DMS 273 treated with DMSO at 0.1 percent for 48 hours (cell line): ENCODE data around the gene PEX16.

Experiments used
- DNase-seq: peaks from one replicate; lab custom pipeline; 2025; lab: John Stamatoyannopoulos, UW

The PEX16 gene

DNA sequence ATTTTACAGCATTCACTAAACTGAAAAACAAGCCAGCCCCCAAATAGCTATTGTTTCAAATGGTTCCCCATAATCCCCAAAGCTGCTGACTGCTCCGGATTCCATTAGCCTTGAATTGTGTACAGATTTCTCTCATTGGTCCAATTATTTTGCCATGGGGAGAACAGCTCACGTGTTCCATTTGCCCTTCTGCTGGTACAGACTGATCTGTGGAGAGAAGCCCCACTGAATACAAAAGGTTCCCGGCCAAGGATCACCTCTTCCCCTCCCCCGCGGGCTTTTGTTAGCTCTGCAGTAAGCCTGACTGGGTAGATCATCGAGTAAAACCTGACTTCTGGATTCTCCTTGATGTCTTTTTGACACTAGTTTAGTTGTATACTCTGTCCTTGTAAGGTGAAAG is 41.3 kb downstream of the PEX16 start:
- DNase-seq, result no peak

DNA sequence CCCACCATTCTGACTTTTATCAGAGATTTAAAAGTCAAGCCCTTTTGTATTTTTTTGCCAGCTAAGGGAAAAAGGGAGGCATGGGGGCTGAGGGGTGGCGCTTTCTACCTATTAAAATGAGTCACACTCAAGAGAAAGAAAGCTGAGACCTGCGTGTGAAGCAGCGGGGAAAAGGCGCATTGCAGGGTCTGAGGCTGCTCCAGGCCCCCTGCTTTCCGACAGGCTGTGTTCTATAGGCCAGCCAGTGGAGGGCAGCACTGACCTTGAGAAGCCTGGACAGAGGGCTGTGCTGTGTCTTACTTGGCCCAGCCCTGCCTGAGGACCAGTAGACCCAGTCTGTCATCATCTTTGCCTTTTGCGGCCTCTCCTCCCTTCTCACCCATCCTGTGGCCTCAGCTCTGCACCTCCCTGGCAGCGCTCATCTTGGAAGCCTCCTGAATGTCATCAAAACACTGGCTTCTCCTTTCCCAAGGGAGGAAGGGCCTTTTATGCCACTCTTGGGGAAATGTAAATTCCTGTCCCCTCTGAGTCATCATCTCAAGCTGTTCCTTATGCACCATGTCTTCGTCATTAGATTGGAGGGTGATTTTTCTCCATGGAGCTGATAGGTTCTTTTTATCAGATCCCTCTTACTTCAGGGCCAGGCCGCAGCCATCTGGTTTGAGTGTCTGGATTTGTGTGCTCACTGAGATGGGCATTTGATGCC is 44.9 kb downstream of the PEX16 start:
- no peak for DNase-seq

- DNase-seq, result no peak
These were observed 46.0 kb downstream of the PEX16 start for GRCh38 chr11:45871638-45872037.

DNA sequence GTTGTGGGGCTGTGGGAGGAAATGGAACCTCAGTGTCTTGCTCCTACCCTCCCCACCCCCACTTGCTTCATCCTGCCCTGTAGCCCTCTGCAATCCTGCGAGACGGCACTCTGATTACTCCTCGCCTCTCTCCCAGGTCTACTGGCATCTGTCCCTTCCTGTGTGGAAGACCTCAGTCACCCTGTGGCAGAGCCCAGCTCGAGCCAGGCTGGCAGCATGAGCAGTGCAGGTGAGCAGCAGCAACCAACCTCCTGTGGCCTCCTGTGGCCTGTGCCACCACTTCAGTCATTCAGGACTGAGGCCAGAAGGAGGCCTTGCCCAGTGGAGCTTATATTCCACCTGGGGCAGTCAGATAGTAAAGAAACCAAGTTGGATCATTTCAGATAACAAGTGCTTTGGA is 47.0 kb downstream of the PEX16 start:
- no peak for DNase-seq

- no peak for DNase-seq
These were observed 48.1 kb downstream of the PEX16 start for GRCh38 chr11:45869551-45869950.

DNA sequence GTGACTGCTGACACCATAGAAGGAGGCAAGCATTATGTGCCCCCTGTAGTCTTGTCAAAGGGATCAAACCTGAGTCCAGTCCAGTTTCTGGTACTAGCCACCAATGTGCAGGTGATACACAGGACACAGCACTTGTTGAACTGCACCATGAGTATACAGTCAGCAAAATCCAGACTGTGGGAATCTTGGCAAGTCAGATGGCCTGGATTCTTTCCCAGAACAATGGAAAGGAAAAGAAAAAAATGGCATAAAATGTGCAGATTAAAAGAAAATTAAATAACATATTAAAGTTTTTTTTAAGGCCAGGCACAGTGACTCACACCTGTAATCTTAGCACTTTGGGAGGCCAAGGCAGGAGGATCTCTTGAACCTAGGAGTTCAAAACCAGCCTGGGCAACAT is 53.6 kb downstream of the PEX16 start:
- no peak for DNase-seq

- no peak for DNase-seq
These were observed 56.7 kb downstream of the PEX16 start for GRCh38 chr11:45860764-45861510.

DNA sequence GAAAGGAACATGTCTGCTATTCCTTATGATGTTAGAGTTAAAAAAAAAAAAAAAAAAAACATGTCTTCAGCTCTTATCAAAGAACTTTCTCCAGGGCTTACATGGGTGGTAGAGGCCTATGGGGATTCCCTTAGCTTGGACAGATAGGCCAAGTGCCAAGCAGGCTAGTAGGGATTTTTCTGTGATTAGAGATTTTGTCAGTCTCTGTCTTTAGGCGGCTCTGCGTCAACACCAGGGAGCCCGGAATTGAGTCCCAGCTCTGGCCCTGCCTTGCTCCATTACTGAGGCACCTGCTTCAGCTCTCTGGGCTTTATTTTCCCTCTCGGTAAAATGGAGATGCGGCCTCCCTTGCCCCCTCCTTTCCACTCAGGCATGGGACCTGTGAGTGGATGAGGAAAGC is 57.3 kb downstream of the PEX16 start:
- DNase-seq, result no peak
